Frontal cortex (tissue), 4 donors: ENCODE results near the gene SLFNL1. TPM values are rescaled to one million over a fixed set of nuclear protein-coding genes. Genes with fewer than 3 reads are reported as not detected.

Experiments
- DNase-seq, 2 donors: peaks; one replicate each; pipeline ENCODE4 v3.0.0; 2012; ENCODE audit warnings: low spot score in 2 of 2
- FAIRE-seq: peaks from 2 replicates; lab custom pipeline; 2012; peaks lifted over from hg19 to GRCh38; lab: Jason Lieb, UNC
- total RNA-seq: library from RNA; depleted of rRNA; stranded (reverse); fragments of >200 nt; gene quantifications from one replicate; pipeline ENCODE4 v1.2.3, GENCODE V29; 2014
- donor health status: control.
- donor health status: control.
- donor health status: control.

Gene SLFNL1
- total RNA-seq: 0.82 TPM

- FAIRE-seq: no peak
- no peak for DNase-seq
These were observed at the start of gene SLFNL1 for GRCh38 chr1:41021526-41022308. Gene SLFNL1 (minus strand): TSS chr1:41021725. CDS start chr1:41020660, 1,065 bp downstream.

GRCh38 chr1:41056907-41057306, 35.4 kb upstream of the SLFNL1 start:
- FAIRE-seq: no peak
- DNase-seq: no peak

- FAIRE-seq: no peak
- DNase-seq: no peak
These were observed 31.8 kb upstream of the SLFNL1 start for GRCh38 chr1:41053316-41053715.

GRCh38 chr1:41051022-41051421, 29.5 kb upstream of the SLFNL1 start:
- DNase-seq (no peak), FAIRE-seq (no peak)

- FAIRE-seq: no peak
- DNase-seq: no peak
These were observed 27.0 kb upstream of the SLFNL1 start for GRCh38 chr1:41048540-41048939.

- no peak for FAIRE-seq
- no peak for DNase-seq
These were observed 24.8 kb upstream of the SLFNL1 start for GRCh38 chr1:41046347-41046775.

GRCh38 chr1:41045740-41046139, 24.2 kb upstream of the SLFNL1 start:
- DNase-seq (no peak), FAIRE-seq (no peak)

GRCh38 chr1:41044187-41044586, 22.7 kb upstream of the SLFNL1 start:
- DNase-seq: no peak
- no peak for FAIRE-seq

- FAIRE-seq (no peak), DNase-seq (no peak)
These were observed 20.2 kb upstream of the SLFNL1 start for GRCh38 chr1:41041614-41042270.

- FAIRE-seq: no peak
These were observed 16.6 kb upstream of the SLFNL1 start for GRCh38 chr1:41038110-41038509.

GRCh38 chr1:41037116-41037903, 15.8 kb upstream of the SLFNL1 start:
- DNase-seq: no peak
- FAIRE-seq: no peak

More at GRCh38 chr1:41038110-41038509, 16.6 kb upstream of the SLFNL1 start:
- no peak for DNase-seq

GRCh38 chr1:41033272-41033671, 11.7 kb upstream of the SLFNL1 start:
- no peak for DNase-seq
- FAIRE-seq: no peak

GRCh38 chr1:41032147-41032546, 10.6 kb upstream of the SLFNL1 start:
- DNase-seq: no peak
- no peak for FAIRE-seq

GRCh38 chr1:41030872-41031616, 9.5 kb upstream of the SLFNL1 start:
- no peak for DNase-seq
- no peak for FAIRE-seq

- no peak for FAIRE-seq
These were observed 6.6 kb upstream of the SLFNL1 start for GRCh38 chr1:41028034-41028642.

GRCh38 chr1:41025979-41026819, 4.7 kb upstream of the SLFNL1 start:
- FAIRE-seq: no peak
- no peak for DNase-seq

More at GRCh38 chr1:41028034-41028642, 6.6 kb upstream of the SLFNL1 start:
- no peak for DNase-seq

GRCh38 chr1:41024953-41025352, 3.4 kb upstream of the SLFNL1 start:
- DNase-seq: no peak
- FAIRE-seq: no peak

- no peak for FAIRE-seq
- DNase-seq: no peak
These were observed 1.9 kb upstream of the SLFNL1 start for GRCh38 chr1:41023279-41023990.
